ENCODE results near the gene MSH4. TPM values are rescaled to one million over a fixed set of nuclear protein-coding genes. Genes with fewer than 3 reads are reported as not detected.
"Not testable (repeated sequence)": the region's sequence is repeated elsewhere in the genome, so short reads cannot be mapped to it uniquely, and the experiment has no call there.

MSH4 gene
- under 1 TPM; 0.32 to 0.88 (median 0.66) TPM for total RNA-seq

GRCh38 chr1:75796376-75797272, at the start of gene MSH4:
TSS of gene MSH4 (plus strand) at chr1:75796882. CDS start at chr1:75796986, 104 bp downstream.
- Histone ChIP-seq H3K36me3 (peaks cover 12% of the 10 kb centered on the region), H3K27ac (no peak within 1 kb of the TSS), H3K27me3 (no peaks in the 10 kb centered on the region), H3K9me3 (no peaks in the 10 kb centered on the region), H3K4me3 (no peak within 1 kb of the TSS), H3K4me1 (no peaks in the 10 kb centered on the region)
- TF ChIP-seq POLR2A (IDR thresholded peaks at IDR 0.05) (no peak), CTCF (IDR thresholded peaks at IDR 0.05) (no peak), POLR2AphosphoS5 (IDR thresholded peaks at IDR 0.05) (no peak)
- intact Hi-C loops (cut with DNase I; ENCODE audit: low total_unique reads), result no loop called here
- DNase-seq (ENCODE audit: low spot score in 2 of 2), result no peak

GRCh38 chr1:75757210-75757609, 39.5 kb upstream of the MSH4 start:
- intact Hi-C loops (cut with DNase I; ENCODE audit: low total_unique reads); H3K4me1 ChIP-seq; DNase-seq (ENCODE audit: low spot score in 2 of 2): not testable (repeated sequence)

GRCh38 chr1:75758543-75758942, 38.1 kb upstream of the MSH4 start:
- H3K27me3 ChIP-seq; DNase-seq (ENCODE audit: low spot score in 2 of 2); intact Hi-C loops (cut with DNase I; ENCODE audit: low total_unique reads); H3K36me3 ChIP-seq; H3K9me3 ChIP-seq; H3K27ac ChIP-seq; H3K4me1 ChIP-seq; H3K4me3 ChIP-seq: not testable (repeated sequence)

More at GRCh38 chr1:75757210-75757609, 39.5 kb upstream of the MSH4 start:
- H3K4me3 ChIP-seq, H3K27me3 ChIP-seq, H3K27ac ChIP-seq, H3K36me3 ChIP-seq, H3K9me3 ChIP-seq: not testable (repeated sequence)

GRCh38 chr1:75764057-75764655, 32.5 kb upstream of the MSH4 start:
- TF ChIP-seq POLR2AphosphoS5 (IDR thresholded peaks at IDR 0.05) (no peak), CTCF (IDR thresholded peaks at IDR 0.05) (no peak), POLR2A (IDR thresholded peaks at IDR 0.05) (no peak)

GRCh38 chr1:75765697-75766355, 30.9 kb upstream of the MSH4 start:
- no peaks in the 10 kb centered on the region for H3K4me1 ChIP-seq
- no peak for DNase-seq (ENCODE audit: low spot score in 2 of 2)
- no peaks in the 10 kb centered on the region for H3K27me3 ChIP-seq
- H3K36me3 ChIP-seq, result no peaks in the 10 kb centered on the region
- intact Hi-C loops (cut with DNase I; ENCODE audit: low total_unique reads), result no loop called here
- H3K9me3 ChIP-seq, result no peaks in the 10 kb centered on the region
- TF ChIP-seq POLR2AphosphoS5 (IDR thresholded peaks at IDR 0.05) (no peak), POLR2A (IDR thresholded peaks at IDR 0.05) (no peak), CTCF (IDR thresholded peaks at IDR 0.05) (no peak)
- H3K4me3 ChIP-seq, result no peak overlapping the region
- H3K27ac ChIP-seq, result no peak overlapping the region

More at GRCh38 chr1:75764057-75764655, 32.5 kb upstream of the MSH4 start:
- H3K27ac ChIP-seq, result no peak overlapping the region
- intact Hi-C loops (cut with DNase I; ENCODE audit: low total_unique reads), result no loop called here
- H3K9me3 ChIP-seq, result no peaks in the 10 kb centered on the region
- no peaks in the 10 kb centered on the region for H3K36me3 ChIP-seq
- no peaks in the 10 kb centered on the region for H3K4me1 ChIP-seq
- H3K27me3 ChIP-seq, result no peaks in the 10 kb centered on the region
- no peak for DNase-seq (ENCODE audit: low spot score in 2 of 2)
- no peak overlapping the region for H3K4me3 ChIP-seq

GRCh38 chr1:75768016-75768415, 28.7 kb upstream of the MSH4 start:
- no peaks in the 10 kb centered on the region for H3K4me1 ChIP-seq
- no peaks in the 10 kb centered on the region for H3K9me3 ChIP-seq
- DNase-seq (ENCODE audit: low spot score in 2 of 2), result no peak
- TF ChIP-seq POLR2AphosphoS5 (IDR thresholded peaks at IDR 0.05) (no peak), POLR2A (IDR thresholded peaks at IDR 0.05) (no peak), CTCF (IDR thresholded peaks at IDR 0.05) (no peak)
- H3K36me3 ChIP-seq, result no peaks in the 10 kb centered on the region
- H3K27me3 ChIP-seq, result no peaks in the 10 kb centered on the region
- intact Hi-C loops (cut with DNase I; ENCODE audit: low total_unique reads), result no loop called here
- no peak overlapping the region for H3K27ac ChIP-seq
- H3K4me3 ChIP-seq, result no peak overlapping the region
